ENCODE measurements around the gene ITGA6.

The ITGA6 gene

DNA sequence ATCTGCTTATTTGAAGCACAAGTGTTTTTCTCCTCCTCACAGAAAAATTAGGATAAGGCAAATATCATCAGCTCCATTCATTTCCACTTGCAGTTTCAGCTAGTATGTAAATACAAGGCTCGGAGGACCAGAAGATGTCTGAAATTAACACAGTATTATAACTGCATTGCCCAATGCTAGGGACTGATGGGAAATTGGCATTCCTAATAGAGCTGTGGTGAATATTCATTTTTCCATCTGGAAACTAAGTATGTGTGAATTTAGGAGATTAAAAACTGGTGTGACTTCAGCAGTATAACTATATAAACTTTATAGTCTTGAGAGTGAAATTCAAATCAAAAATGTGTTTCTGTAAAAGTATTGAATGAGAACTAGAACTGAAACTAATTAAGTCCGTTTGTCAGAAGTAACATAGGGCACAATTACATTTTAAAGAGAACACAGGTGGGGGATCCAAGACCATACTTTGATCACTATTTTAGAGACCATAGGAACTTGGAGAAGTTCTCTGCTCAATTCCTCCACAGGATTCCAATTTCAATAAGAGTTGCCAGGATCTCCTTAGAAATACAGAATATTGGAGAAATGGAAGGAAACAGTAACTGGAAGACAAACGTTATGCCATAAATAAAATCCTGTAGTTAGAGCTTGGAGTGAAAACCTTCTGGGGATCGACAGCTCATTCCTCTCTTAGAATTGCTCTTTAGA lies 12.1 kb upstream of the ITGA6 start:
- DNase-seq (ENCODE audit: extremely low spot score, insufficient read length, low read depth) (no peak), FAIRE-seq (no peak)

DNA sequence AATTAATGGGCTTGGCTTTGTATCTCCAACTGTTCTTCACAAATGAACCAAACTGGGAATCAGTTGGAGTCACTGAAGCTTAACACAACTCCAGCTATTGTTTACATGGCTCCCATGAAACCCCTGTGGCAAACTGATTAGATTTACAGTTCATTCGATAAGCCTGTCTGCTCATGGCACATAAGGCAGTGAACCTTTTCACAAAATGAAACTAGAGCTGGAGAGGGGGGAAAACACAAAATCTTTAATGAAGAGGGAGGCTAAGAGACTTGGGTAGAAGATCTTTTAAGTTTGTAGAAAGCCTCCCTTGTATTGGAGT lies 11.6 kb upstream of the ITGA6 start:
- FAIRE-seq (no peak), DNase-seq (ENCODE audit: extremely low spot score, insufficient read length, low read depth) (no peak)

DNA sequence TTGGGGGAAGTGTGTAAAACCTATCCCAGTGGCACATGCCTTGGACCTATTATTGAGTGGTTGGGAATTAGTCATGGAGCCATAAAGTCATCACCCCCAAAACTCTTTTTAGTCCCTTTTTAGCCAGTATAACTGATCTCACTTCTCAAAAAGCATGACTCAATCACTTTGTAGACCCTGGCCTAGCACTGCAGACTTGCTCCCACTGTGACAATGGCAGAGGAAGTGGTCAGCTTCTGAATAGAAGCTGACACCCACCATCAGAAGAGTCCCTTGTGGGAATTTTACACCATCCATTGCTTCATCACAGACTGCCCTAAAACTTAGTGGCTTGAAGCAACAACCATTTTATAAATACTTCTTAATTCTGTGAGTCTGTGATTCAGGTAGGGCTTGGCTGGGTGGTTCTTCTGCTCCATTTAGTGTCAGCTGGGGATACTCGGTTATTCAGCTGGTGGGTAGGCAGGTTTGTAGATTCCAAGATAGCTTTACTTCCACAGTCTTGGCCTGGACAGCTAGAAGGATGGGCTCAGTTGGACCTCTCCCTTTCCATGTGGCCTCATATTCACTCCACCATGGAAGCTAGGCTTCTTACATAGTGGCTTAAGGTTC lies 10.8 kb upstream of the ITGA6 start:
- no peak for FAIRE-seq
- no peak for DNase-seq (ENCODE audit: extremely low spot score, insufficient read length, low read depth)

DNA sequence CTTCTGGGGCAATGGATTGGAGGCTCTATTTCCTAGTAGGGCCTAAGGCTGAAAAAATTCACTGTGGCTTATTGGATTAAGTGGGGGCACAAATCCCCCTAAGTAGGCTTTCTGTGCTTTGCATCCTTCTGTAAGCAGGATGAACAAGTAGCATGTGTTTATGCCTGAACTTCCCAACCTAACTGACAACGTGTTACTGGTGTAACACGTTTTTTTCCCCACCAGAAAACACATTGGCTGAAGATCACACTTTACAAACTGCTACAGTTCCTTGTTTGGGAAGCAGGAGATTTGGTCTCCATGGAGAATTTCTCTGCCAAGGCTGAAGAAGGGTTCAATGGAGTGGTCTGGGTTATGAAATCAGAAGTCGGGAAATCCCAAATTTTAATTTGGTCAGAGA lies 7.2 kb upstream of the ITGA6 start:
- no peak for FAIRE-seq
- DNase-seq (ENCODE audit: extremely low spot score, insufficient read length, low read depth): no peak

DNA sequence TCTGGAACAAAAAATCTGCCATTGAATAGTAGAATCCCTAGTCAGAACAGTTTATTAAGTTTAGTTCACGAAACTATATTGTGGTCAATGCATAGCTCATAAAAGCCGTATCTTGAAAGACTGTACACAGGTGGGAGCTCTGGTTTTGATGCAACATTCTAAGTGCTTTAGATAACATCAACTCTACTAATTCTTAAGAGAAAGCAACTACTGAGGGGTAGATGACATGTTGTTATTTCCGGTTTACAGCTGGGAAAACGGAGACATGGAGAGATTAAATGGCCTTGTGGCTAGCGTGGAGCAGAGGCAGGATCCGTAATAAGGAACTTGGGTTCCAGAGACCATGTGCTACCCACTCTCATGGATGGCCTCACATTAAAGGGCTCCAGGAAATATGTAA lies 4.2 kb upstream of the ITGA6 start:
- FAIRE-seq (no peak), DNase-seq (ENCODE audit: extremely low spot score, insufficient read length, low read depth) (no peak)

DNA sequence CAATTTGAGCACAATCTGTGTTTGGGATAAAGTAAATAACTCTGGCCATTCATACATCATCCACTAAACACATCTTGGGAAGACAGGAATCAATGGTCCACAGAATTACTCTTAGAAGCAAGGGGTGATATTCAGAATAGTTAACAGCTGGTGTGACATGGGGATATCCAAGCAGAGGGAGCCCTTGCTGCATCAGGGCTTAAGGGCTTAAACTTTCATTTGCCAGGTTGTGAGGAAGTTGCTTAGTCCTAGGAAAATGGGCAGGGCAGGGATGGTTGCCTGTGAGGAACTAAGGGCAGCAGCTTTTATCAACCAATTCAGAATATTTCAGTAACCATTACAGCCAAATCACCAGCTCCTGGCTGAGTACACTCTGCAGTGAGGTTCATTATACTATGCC lies 2.0 kb upstream of the ITGA6 start:
- no peak for FAIRE-seq
- DNase-seq (ENCODE audit: extremely low spot score, insufficient read length, low read depth): no peak

DNA sequence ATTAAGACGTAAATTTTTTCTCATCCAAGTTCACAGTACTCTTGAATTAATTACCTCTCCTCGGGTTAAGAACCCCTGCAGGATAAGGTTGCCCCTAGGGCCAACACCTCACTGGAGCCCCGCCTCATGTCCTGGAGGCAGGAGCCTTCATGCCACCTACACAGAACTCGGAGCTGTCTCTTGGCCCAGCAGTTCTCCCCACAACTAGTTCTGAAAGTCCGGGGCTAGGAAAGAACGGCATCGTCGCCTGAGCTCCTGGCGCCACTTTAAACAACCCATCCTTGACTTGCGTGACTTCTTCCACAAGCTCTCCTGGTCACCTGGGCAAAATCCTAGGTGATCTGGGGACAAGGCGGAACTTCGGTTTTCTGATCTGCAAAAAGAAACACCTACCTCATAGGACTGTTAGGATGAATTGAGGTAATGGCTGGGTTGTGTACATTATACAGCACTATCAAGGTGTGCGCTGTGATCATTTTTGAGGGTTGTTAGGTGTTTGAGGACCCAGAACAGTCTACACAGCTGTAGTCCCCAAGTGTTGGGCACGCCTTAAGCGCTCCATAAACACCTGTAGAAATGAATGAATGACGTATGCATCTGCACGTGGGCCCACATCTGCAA lies 641 bp upstream of the ITGA6 start:
- FAIRE-seq (no peak), DNase-seq (ENCODE audit: extremely low spot score, insufficient read length, low read depth) (no peak)

DNA sequence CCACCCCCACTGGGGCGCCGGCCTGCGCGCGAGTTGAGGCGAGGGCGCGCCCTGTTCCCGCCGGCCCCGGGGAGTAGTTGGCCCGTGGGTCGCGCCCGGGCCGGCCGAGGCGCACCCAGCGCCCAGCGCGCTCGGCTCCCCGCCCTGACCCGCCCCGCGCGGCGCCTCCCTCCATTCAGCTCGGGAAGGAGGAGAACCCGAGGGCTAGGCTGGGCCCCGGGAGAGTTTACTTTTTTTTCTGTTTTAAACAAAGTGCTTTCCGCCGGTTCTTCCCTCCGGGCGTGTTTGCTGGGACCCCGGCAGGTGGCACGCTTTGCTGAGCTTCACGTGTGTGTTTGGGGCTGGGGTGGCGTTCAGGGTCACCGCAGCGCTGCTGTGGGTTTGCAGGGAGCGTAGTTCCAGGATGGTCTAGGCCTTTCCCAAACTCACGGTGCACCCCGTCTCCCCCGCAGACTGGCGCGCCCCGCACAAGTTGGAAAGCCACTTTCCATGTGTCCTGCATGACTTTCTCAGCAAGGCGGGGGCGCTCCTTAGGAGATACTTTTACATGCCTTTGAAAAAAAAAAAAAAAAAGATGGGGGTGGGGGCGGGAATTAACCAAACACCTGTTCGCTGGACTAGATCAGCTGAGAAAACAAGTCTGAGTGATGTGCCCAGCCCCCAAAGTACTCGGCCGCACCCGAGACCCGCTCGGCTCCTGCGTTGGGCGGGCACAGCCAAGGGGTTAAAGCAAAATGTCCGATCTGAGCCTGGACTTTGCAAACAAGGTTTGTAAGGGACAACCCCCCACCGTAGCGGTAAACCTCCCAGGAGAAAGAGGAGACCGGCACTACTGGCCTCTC lies 825 bp downstream of the ITGA6 start:
- no peak for FAIRE-seq
- DNase-seq (ENCODE audit: extremely low spot score, insufficient read length, low read depth): no peak

DNA sequence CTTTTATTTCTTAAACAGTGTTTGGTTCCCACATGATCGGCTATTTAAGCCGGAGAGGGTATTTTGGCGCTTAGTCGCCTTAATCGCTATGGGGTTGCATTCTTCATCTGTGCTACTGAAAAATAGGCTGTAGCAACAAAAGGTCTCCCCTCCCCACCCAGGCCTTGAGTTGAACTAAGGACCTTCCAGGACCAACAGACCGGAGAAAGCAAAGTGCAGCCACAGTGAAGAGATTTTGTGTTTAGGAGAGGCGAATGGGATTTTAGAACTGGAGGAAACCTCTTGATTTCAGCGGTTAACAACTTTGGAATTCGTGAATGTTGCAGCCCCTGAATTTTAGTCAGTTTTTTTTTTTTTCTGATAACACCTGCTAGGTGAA lies 1.4 kb downstream of the ITGA6 start:
- FAIRE-seq (no peak), DNase-seq (ENCODE audit: extremely low spot score, insufficient read length, low read depth) (no peak)

DNA sequence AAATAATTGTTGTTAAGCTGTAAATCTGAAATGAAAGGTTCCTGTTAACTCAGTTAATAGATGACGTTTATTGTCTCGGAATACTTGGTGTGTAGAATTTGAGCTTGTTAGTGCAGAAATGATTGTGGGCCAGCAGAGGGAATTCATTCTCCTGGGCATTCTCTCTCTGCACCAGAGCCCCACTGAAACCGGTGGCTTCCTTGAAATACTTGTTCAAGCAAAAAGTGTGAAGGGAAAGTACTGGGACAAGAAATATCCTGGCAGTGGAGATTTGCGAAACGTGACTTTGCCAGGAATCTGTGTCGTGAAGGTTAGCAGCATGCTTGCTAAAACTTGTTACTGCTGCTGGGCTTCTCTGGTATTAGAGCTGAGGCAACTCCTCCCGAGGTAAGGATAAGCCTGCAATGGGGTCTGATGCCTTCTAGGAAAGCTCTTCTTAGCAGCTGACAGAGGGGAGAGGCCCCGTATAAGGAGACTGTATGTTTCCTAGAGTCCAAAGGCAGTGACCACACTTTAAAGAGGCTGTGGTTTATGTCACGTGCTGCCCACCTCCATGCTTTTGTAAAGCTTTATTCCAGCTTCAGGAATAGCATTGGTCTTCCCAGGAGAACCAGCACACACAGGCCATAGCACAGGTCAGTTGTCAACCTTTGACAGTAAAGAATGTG lies 2.0 kb downstream of the ITGA6 start:
- DNase-seq (ENCODE audit: extremely low spot score, insufficient read length, low read depth) (no peak), FAIRE-seq (no peak)

DNA sequence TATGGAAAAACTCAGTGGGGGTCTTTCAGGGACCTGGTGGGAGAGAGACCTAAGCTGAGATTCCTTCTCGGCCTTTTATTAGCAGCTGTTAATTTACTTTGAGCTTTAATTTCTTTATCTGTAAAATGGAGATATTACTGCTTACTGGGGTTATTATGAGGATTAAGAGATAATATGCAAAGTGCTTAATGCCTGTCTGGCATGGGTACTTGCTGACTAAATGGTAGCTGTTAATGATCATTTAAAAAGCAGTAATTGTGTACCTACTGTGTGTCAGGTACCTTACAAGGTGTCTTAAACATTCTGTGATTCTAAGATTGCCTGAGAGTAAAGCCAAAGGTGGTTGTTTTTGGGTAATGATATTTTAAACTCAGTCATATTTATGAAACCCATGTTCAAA lies 2.6 kb downstream of the ITGA6 start:
- FAIRE-seq (no peak), DNase-seq (ENCODE audit: extremely low spot score, insufficient read length, low read depth) (no peak)

DNA sequence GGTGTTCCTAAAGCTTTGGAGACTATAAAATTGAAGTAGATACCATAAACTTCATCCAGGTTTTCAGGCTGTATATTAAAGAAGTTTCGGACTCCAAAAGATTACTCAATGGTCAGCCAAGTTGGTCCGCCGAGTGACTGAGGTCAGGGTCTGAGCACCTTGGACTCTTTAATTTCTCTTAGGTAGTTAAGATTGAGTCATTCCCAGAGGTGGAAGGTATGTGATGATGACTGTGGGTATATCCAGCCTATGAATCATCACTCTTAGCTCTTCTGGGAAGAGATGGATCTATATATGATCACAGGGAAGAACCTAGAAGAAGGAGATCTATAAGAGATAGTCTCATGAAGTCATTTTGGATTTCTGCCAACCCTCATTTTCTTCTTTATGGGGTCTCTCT lies 3.3 kb downstream of the ITGA6 start:
- FAIRE-seq: no peak

DNA sequence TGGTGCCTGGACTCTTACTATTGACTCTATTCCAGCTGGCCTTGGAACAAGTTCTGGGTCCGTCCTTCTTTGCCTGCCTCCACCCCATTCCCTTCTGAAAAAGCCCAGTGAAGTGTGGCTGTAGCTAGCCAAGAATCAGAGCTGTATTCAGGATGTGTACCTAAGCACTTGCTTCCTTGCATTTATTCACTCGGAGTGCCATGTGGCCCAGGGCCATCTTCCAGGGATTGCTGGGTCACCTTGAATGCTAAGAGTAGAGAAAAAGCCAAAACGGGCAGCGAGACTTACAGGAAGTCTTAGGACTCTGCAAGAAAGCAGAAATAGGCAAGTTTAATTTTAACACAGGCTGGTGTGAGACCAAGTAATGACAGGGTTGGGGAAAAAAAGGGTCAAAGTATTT lies 4.1 kb downstream of the ITGA6 start:
- DNase-seq (ENCODE audit: extremely low spot score, insufficient read length, low read depth) (no peak), FAIRE-seq (no peak)

More for the DNA sequence above, 3.3 kb downstream of the ITGA6 start:
- no peak for DNase-seq (ENCODE audit: extremely low spot score, insufficient read length, low read depth)

DNA sequence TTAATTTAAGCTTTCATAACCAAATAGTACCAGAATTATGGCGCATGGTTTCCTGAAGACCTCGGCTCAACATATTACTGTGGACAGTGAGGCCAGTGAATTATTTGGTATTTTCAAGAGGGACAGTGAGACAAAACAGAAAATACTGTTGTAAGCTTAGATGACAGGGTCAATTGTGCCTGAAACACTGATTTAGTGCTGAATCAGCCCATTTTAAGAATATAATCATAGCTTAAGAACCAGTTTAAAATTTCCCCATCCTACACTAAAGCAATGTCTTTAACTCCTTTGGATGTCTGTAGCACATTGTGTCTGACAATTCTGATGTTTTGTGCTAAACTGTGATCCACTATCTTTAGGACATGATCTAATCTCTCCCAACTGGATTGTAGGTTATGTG lies 4.6 kb downstream of the ITGA6 start:
- DNase-seq (ENCODE audit: extremely low spot score, insufficient read length, low read depth): no peak
- no peak for FAIRE-seq

DNA sequence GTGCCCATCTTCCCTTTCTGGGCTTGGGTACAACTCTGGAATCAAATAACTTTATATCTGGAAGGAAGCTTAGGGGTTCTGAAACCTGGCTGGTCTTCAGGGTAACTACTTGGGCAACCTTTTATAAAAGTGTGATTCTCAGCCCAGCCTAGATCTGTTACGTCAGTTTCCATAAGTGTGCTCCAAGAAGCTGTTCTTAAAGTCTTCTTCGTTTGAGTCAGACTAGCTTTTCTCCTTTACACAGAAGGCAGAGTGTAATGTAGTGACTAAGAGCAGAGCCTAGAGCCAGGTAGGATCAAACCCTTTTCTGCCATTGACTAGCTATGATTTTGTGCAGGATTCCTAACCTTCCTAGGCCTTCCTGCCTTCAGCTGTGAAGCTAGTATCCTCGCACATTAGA lies 5.8 kb downstream of the ITGA6 start:
- no peak for FAIRE-seq

DNA sequence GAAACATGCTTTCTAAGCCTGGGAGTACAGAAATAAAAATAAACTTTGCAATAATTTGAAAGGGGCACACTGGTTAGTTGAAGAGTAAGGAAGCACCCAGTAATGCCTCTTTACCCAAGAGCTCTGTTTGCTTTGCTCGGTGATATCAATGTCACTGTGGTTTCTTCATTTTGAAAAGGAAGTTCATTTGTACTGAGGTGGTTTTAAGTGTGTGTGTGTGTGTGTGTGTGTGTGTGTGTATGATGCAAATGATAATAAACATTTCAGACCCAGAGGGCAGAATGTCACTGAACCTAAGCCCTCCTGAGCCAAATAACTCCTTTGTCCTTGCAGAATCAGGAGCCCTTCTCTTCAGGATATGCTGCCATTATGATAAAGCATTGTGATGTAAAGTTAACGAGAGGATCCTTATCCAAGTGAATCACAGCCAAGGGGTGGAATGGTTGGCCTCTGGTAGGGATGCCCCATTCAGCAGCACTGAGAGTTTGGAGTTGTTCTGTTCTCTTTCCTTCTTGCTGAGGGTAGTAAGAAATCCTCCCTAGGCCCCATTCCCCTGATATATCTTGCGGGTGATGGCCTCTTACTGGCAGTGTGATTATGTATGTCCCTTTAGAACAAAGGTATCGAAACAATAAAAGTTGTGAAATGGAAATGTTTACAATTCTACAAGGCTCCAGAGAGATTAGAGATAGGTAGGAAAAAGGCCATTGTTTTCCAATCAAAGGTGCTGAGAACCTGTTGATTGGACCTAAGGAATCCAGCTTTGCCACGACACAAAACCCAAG lies 7.6 kb downstream of the ITGA6 start:
- FAIRE-seq: no peak
- DNase-seq (ENCODE audit: extremely low spot score, insufficient read length, low read depth): no peak

More for the DNA sequence above, 5.8 kb downstream of the ITGA6 start:
- DNase-seq (ENCODE audit: extremely low spot score, insufficient read length, low read depth): no peak

DNA sequence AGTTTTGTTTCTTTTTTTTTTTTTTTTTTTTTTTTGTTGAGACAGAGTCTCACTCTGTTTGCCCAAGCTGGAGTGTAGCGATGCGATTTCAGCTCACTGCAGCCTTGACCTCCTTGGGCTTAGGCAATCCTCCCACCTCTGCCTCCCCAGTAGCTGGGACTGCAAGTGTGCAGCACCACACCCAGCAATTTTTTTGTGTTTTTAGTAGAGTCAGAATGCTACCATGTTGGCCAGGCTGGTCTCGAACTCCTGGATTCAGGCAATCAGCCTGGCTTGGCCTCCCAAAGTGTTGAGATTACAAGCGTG lies 8.2 kb downstream of the ITGA6 start:
- DNase-seq (ENCODE audit: extremely low spot score, insufficient read length, low read depth): no peak
- FAIRE-seq: no peak

DNA sequence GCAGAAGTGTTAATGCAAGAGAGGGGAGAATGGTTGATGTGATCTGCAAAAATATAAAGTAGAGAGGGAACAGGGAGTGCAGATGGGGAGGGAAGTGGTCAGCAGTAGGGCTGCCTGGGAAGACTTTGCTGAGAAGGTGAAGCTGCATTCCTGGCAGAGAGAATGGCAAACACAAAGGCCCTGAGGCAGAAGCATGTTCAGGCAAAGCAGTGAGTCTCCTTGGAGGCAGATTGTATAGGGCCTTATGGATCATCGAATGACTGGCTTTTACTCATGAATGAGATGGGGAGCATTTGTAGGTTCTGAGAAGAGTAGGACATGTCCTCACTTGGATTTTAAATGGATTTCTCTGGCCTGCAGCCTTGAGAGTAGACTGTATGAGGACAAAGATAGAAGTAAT lies 9.5 kb downstream of the ITGA6 start:
- FAIRE-seq (no peak), DNase-seq (ENCODE audit: extremely low spot score, insufficient read length, low read depth) (no peak)

DNA sequence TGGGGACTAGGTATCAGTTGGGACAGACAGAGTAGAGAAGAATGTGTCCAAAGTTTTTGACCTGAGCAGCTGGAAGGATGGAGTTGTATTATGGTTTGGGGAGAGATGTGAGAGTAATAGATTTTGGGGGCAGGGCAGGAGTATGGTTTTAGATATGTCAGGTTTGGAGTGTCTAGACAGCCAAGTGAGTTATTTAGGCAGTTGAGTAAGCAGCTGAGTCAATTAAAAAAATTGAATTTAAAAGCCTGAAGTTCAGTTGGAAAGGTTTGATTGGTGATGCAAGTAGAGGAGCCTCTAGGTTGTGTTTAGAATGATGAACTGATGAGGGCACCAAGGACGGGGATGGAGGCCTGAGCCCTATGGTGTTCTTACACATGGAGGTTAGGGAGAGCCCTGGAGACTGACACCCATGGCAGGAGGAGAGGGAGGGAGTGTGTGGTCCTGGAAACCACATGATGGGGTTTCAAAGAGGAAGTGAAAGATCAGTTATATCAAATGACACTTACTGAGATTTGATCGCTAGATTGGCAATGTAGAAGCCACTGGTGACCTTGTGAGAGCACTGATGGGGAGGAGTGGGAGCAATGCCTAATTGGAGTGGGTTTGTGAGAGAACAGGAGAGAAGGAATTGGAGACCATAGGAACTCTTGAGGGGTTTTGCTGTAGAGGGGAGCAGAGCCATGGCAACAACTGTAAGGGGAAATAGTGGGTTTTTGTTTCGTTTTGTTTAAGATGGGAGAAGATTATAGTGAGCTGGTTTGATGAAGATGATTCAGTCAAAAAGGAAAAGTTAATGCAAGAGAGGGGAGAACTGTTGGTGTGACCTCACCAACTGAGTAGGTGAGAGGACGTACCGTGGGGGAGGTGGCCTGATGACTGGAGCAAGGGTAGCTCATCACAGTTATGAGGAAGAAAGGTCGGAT lies 10.3 kb downstream of the ITGA6 start:
- FAIRE-seq (peak; percentile 57), DNase-seq (ENCODE audit: extremely low spot score, insufficient read length, low read depth) (no peak)

Measured in GM18507 (cell line).